Activated CD8-positive, alpha-beta memory T cell treated with anti-CD3 and anti-CD28 coated beads, Interleukin-2, amount 50 U/mL, for 24 hours (primary cell): ENCODE results near the gene SLC26A5.
"Not testable (repeated sequence)": the region's sequence is repeated elsewhere in the genome, so short reads cannot be mapped to it uniquely, and the experiment has no call there.

Experiments
- DNase-seq: peaks from one replicate; pipeline ENCODE4 v3.0.0-alpha.2; 2020; ENCODE audit errors: extremely low read depth

The SLC26A5 gene

GRCh38 chr7:103446049-103446520 lies at the start of gene SLC26A5:
Gene SLC26A5, minus strand, starts transcription at chr7:103446207. Its CDS starts 24,693 bp downstream, at chr7:103421514.
- DNase-seq: no peak

GRCh38 chr7:103487419-103487818 lies 41.4 kb upstream of the SLC26A5 start:
- DNase-seq: no peak

GRCh38 chr7:103486873-103487272 lies 40.9 kb upstream of the SLC26A5 start:
- not testable (repeated sequence) for DNase-seq

GRCh38 chr7:103480771-103481170 lies 34.8 kb upstream of the SLC26A5 start:
- DNase-seq: no peak

- no peak for DNase-seq
Observed at GRCh38 chr7:103474956-103475355, 28.9 kb upstream of the SLC26A5 start.

- DNase-seq: no peak
Observed at GRCh38 chr7:103469095-103469948, 23.3 kb upstream of the SLC26A5 start.

GRCh38 chr7:103466814-103467213 lies 20.8 kb upstream of the SLC26A5 start:
- DNase-seq: no peak

- no peak for DNase-seq
Observed at GRCh38 chr7:103462358-103462757, 16.4 kb upstream of the SLC26A5 start.

GRCh38 chr7:103447073-103447960 lies 1.3 kb upstream of the SLC26A5 start:
- DNase-seq: peak; percentile 7

GRCh38 chr7:103445228-103446048 lies 569 bp downstream of the SLC26A5 start:
- no peak for DNase-seq

- no peak for DNase-seq
Observed at GRCh38 chr7:103439661-103440060, 6.3 kb downstream of the SLC26A5 start.

GRCh38 chr7:103437623-103438022 lies 8.4 kb downstream of the SLC26A5 start:
- no peak for DNase-seq

- no peak for DNase-seq
Observed at GRCh38 chr7:103432712-103433111, 13.3 kb downstream of the SLC26A5 start.

- DNase-seq: no peak
Observed at GRCh38 chr7:103425177-103425576, 20.8 kb downstream of the SLC26A5 start.

- no peak for DNase-seq
Observed at GRCh38 chr7:103423467-103424179, 22.4 kb downstream of the SLC26A5 start.

- DNase-seq: no peak
Observed at GRCh38 chr7:103420857-103421384, 25.1 kb downstream of the SLC26A5 start.

GRCh38 chr7:103418241-103418640 lies 27.8 kb downstream of the SLC26A5 start:
- DNase-seq: no peak

GRCh38 chr7:103413407-103413806 lies 32.6 kb downstream of the SLC26A5 start:
- DNase-seq: no peak

- DNase-seq: no peak
Observed at GRCh38 chr7:103412151-103412550, 33.9 kb downstream of the SLC26A5 start.

GRCh38 chr7:103405789-103406613 lies 40.0 kb downstream of the SLC26A5 start:
- not testable (repeated sequence) for DNase-seq
